ENCODE results near the gene MAPK8IP3.

MAPK8IP3 gene

GRCh38 chr16:1659031-1659430, 47.0 kb upstream of the MAPK8IP3 start:
- Histone ChIP-seq H3K9me2 (replicated peaks; ENCODE audit: insufficient read depth, low read length) (no peaks in the 10 kb centered on the region), H3K36me3 (replicated peaks; ENCODE audit: insufficient read depth, low read length) (0 out of 2 replicates have a peak, but pooled peaks cover 4% of the 10 kb centered on the region), H3K27ac (ENCODE audit: low read length) (no peak overlapping the region), H4K20me1 (ENCODE audit: insufficient read depth, low read length) (no peaks in the 10 kb centered on the region), H3K4me1 (ENCODE audit: low read length) (no peaks in the 10 kb centered on the region), H3K79me2 (ENCODE audit: low read length) (no peaks in the 10 kb centered on the region), H3K4me2 (ENCODE audit: low read depth, low read length) (no peak overlapping the region), H3K27me3 (replicated peaks; ENCODE audit: insufficient read depth, low read length) (no peaks in the 10 kb centered on the region), H3K9me3 (replicated peaks; ENCODE audit: insufficient read depth, low read length) (no peaks in the 10 kb centered on the region), H3K9ac (ENCODE audit: low read length) (no peak overlapping the region), H3K4me3 (ENCODE audit: low read length) (no peak overlapping the region), H3F3A (ENCODE audit: insufficient read depth, low read length) (no peaks in the 10 kb centered on the region), H2AFZ (ENCODE audit: low read length) (no peak overlapping the region)
- no peak for TF ChIP-seq EZH2 (optimal IDR thresholded peaks at IDR 0.05; ENCODE audit: low read depth, low read length)
- DNase-seq = no peak

GRCh38 chr16:1661826-1662225, 44.2 kb upstream of the MAPK8IP3 start:
- no peaks in the 10 kb centered on the region for H3K36me3 ChIP-seq (replicated peaks; ENCODE audit: insufficient read depth, low read length)
- no peak overlapping the region for H2AFZ ChIP-seq (ENCODE audit: low read length)
- H3K4me3 ChIP-seq (ENCODE audit: low read length) = no peak overlapping the region
- no peak for DNase-seq
- no peak overlapping the region for H3K27ac ChIP-seq (ENCODE audit: low read length)
- H3K9me3 ChIP-seq (replicated peaks; ENCODE audit: insufficient read depth, low read length) = no peaks in the 10 kb centered on the region
- H4K20me1 ChIP-seq (ENCODE audit: insufficient read depth, low read length) = no peaks in the 10 kb centered on the region
- H3K27me3 ChIP-seq (replicated peaks; ENCODE audit: insufficient read depth, low read length) = no peaks in the 10 kb centered on the region
- H3K9ac ChIP-seq (ENCODE audit: low read length) = no peak overlapping the region
- TF ChIP-seq CTCF (IDR thresholded peaks at IDR 0.05; ENCODE audit: low read length) = no peak
- TF ChIP-seq EZH2phosphoT487 (IDR thresholded peaks at IDR 0.05; ENCODE audit: low read length) = no peak
- TF ChIP-seq EZH2 (optimal IDR thresholded peaks at IDR 0.05; ENCODE audit: low read depth, low read length) = no peak
- no peaks in the 10 kb centered on the region for H3K79me2 ChIP-seq (ENCODE audit: low read length)
- H3K9me2 ChIP-seq (replicated peaks; ENCODE audit: insufficient read depth, low read length) = no peaks in the 10 kb centered on the region
- no peaks in the 10 kb centered on the region for H3K4me1 ChIP-seq (ENCODE audit: low read length)
- H3K4me2 ChIP-seq (ENCODE audit: low read depth, low read length) = no peak overlapping the region
- no peaks in the 10 kb centered on the region for H3F3A ChIP-seq (ENCODE audit: insufficient read depth, low read length)

GRCh38 chr16:1662543-1662942, 43.5 kb upstream of the MAPK8IP3 start:
- no peak for DNase-seq
- Histone ChIP-seq H3K27ac (ENCODE audit: low read length) (no peak overlapping the region), H3K4me2 (ENCODE audit: low read depth, low read length) (no peak overlapping the region), H3K4me1 (ENCODE audit: low read length) (no peaks in the 10 kb centered on the region), H3K4me3 (ENCODE audit: low read length) (no peak overlapping the region), H3F3A (ENCODE audit: insufficient read depth, low read length) (no peaks in the 10 kb centered on the region), H4K20me1 (ENCODE audit: insufficient read depth, low read length) (no peaks in the 10 kb centered on the region), H3K9ac (ENCODE audit: low read length) (no peak overlapping the region), H3K9me3 (replicated peaks; ENCODE audit: insufficient read depth, low read length) (no peaks in the 10 kb centered on the region), H3K27me3 (replicated peaks; ENCODE audit: insufficient read depth, low read length) (no peaks in the 10 kb centered on the region), H2AFZ (ENCODE audit: low read length) (no peak overlapping the region), H3K36me3 (replicated peaks; ENCODE audit: insufficient read depth, low read length) (no peaks in the 10 kb centered on the region), H3K79me2 (ENCODE audit: low read length) (no peaks in the 10 kb centered on the region), H3K9me2 (replicated peaks; ENCODE audit: insufficient read depth, low read length) (no peaks in the 10 kb centered on the region)
- TF ChIP-seq CTCF (IDR thresholded peaks at IDR 0.05; ENCODE audit: low read length) (no peak), EZH2phosphoT487 (IDR thresholded peaks at IDR 0.05; ENCODE audit: low read length) (no peak), EZH2 (optimal IDR thresholded peaks at IDR 0.05; ENCODE audit: low read depth, low read length) (no peak)

- H2AFZ ChIP-seq (ENCODE audit: low read length) = no peak overlapping the region
- no peaks in the 10 kb centered on the region for H3K27me3 ChIP-seq (replicated peaks; ENCODE audit: insufficient read depth, low read length)
- no peaks in the 10 kb centered on the region for H4K20me1 ChIP-seq (ENCODE audit: insufficient read depth, low read length)
- no peaks in the 10 kb centered on the region for H3K36me3 ChIP-seq (replicated peaks; ENCODE audit: insufficient read depth, low read length)
- no peak overlapping the region for H3K4me3 ChIP-seq (ENCODE audit: low read length)
- no peak overlapping the region for H3K4me2 ChIP-seq (ENCODE audit: low read depth, low read length)
- no peaks in the 10 kb centered on the region for H3F3A ChIP-seq (ENCODE audit: insufficient read depth, low read length)
- H3K9me2 ChIP-seq (replicated peaks; ENCODE audit: insufficient read depth, low read length) = no peaks in the 10 kb centered on the region
- H3K27ac ChIP-seq (ENCODE audit: low read length) = no peak overlapping the region
- H3K9ac ChIP-seq (ENCODE audit: low read length) = no peak overlapping the region
- no peaks in the 10 kb centered on the region for H3K9me3 ChIP-seq (replicated peaks; ENCODE audit: insufficient read depth, low read length)
- H3K4me1 ChIP-seq (ENCODE audit: low read length) = no peaks in the 10 kb centered on the region
- TF ChIP-seq EZH2phosphoT487 (IDR thresholded peaks at IDR 0.05; ENCODE audit: low read length) = no peak
- TF ChIP-seq EZH2 (optimal IDR thresholded peaks at IDR 0.05; ENCODE audit: low read depth, low read length) = no peak
- TF ChIP-seq CTCF (IDR thresholded peaks at IDR 0.05; ENCODE audit: low read length) = no peak
- H3K79me2 ChIP-seq (ENCODE audit: low read length) = no peaks in the 10 kb centered on the region
- no peak for DNase-seq
Observed at GRCh38 chr16:1665829-1666228, 40.2 kb upstream of the MAPK8IP3 start.
